Smooth muscle cell (in vitro differentiated cells): ENCODE results near the gene NPAS2. TPM values are rescaled to one million over a fixed set of nuclear protein-coding genes. Genes with fewer than 3 reads are reported as not detected.
A peak's percentile ranks its signal among the peaks of the same experiment; 100 is the strongest.

ENCODE experiments used
- DNase-seq: peaks from one replicate; lab custom pipeline; 2025; ENCODE audit not compliant: unreplicated experiment; lab: John Stamatoyannopoulos, UW
- H2AFZ ChIP-seq: fragments of 200-600 bp; sonication (generic); 2 replicates; pipeline ENCODE4 v1.6.0; 2016; ENCODE audit warnings: antibody characterized with exemption, low read depth, mild to moderate bottlenecking
- H3F3A ChIP-seq: fragments of 200-600 bp; sonication (generic); 2 replicates; pipeline ENCODE4 v1.6.0; 2017; ENCODE audit warnings: antibody characterized with exemption, low read depth
- H3K27ac ChIP-seq: fragments of 200-600 bp; sonication (generic); 2 replicates; pipeline ENCODE4 v1.5.1; 2016; ENCODE audit warnings: low read depth, mild to moderate bottlenecking
- H3K27me3 ChIP-seq: fragments of 200-600 bp; sonication (generic); 2 replicates; pipeline ENCODE4 v1.6.1; 2016; ENCODE audit warnings: low read depth, mild to moderate bottlenecking
- H3K36me3 ChIP-seq: fragments of 200-600 bp; sonication (generic); 2 replicates; pipeline ENCODE4 v1.5.1; 2016; ENCODE audit warnings: low read depth
- H3K4me1 ChIP-seq: fragments of 200-600 bp; sonication (generic); 2 replicates; pipeline ENCODE4 v1.5.1; 2016; ENCODE audit warnings: low read depth
- H3K4me2 ChIP-seq: fragments of 200-600 bp; sonication (generic); 2 replicates; pipeline ENCODE4 v1.6.0; 2016; ENCODE audit warnings: mild to moderate bottlenecking
- H3K4me3 ChIP-seq: fragments of 200-600 bp; sonication (generic); 2 replicates; pipeline ENCODE4 v1.5.1; 2016; ENCODE audit warnings: mild to moderate bottlenecking
- H3K79me2 ChIP-seq: fragments of 200-600 bp; sonication (generic); 2 replicates; pipeline ENCODE4 v1.6.0; 2016; ENCODE audit warnings: low read depth, mild to moderate bottlenecking
- H3K9ac ChIP-seq: fragments of 200-600 bp; sonication (generic); 2 replicates; pipeline ENCODE4 v1.6.0; 2016; ENCODE audit warnings: low read depth
- H3K9me3 ChIP-seq: fragments of 200-600 bp; sonication (generic); replicated peaks from 2 replicates; pipeline ENCODE4 v1.5.1; 2016; ENCODE audit warnings: low read depth
- H4K20me1 ChIP-seq: fragments of 200-600 bp; sonication (generic); 2 replicates; pipeline ENCODE4 v1.6.0; 2016; ENCODE audit warnings: low read depth
- CTCF ChIP-seq: fragments of 200-600 bp; sonication (generic); IDR thresholded peaks from 2 replicates; pipeline ENCODE4 v1.5.1; 2017; ENCODE audit warnings: borderline replicate concordance, mild to moderate bottlenecking, antibody characterized with exemption; ENCODE audit not compliant: insufficient read depth, poor library complexity, severe bottlenecking
- WGBS: methylation state at CpG from one replicate; pipeline ENCODE4 v1.1.7; 2016; ENCODE audit warnings: low lambda C conversion rate; 5-methylcytosine and 5-hydroxymethylcytosine counted together
- polyA plus RNA-seq: library from polyadenylated mRNA; unstranded; fragments of >200 nt; fragmentation: Nextera tagmentation; extraction: Ambion mirVana; gene quantifications from 2 replicates; pipeline ENCODE4 v1.2.1, GENCODE V29; 2016
- total RNA-seq: library from RNA; depleted of rRNA; stranded (reverse); fragments of >200 nt; gene quantifications from 2 replicates; pipeline ENCODE4 v1.2.3, GENCODE V29; 2014

Gene NPAS2
- total and polyA plus RNA-seq, 2 experiments from 2014 or later = 20.2 to 20.7 TPM

GRCh38 chr2:100799686-100800085, 20.3 kb upstream of the NPAS2 start:
- Histone ChIP-seq H3K36me3 (no peaks in the 10 kb centered on the region), H3K79me2 (no peaks in the 10 kb centered on the region), H3F3A (peaks cover 10% of the 10 kb centered on the region), H3K4me2 (no peak overlapping the region), H3K9me3 (no peaks in the 10 kb centered on the region), H3K4me3 (no peak overlapping the region), H3K4me1 (no peaks in the 10 kb centered on the region), H2AFZ (no peak overlapping the region), H3K27me3 (no peaks in the 10 kb centered on the region), H3K27ac (no peak overlapping the region), H4K20me1 (no peaks in the 10 kb centered on the region), H3K9ac (no peak overlapping the region)
- no peak for TF ChIP-seq CTCF
- 96% methylated on average over 5 of the region's 5 CpGs for WGBS
- DNase-seq = no peak

- H4K20me1 ChIP-seq = no peaks in the 10 kb centered on the region
- H3K9me3 ChIP-seq = no peaks in the 10 kb centered on the region
- no peaks in the 10 kb centered on the region for H3K4me1 ChIP-seq
- no peak for TF ChIP-seq CTCF
- H3K27me3 ChIP-seq = peaks cover 3% of the 10 kb centered on the region
- no peaks in the 10 kb centered on the region for H3K79me2 ChIP-seq
- H3K4me3 ChIP-seq = no peak overlapping the region
- WGBS = 54% methylated on average over 2 of the region's 2 CpGs
- no peak overlapping the region for H3K4me2 ChIP-seq
- H3K27ac ChIP-seq = peak overlapping the region; percentile 78
- H3K9ac ChIP-seq = no peak overlapping the region
- peaks cover 10% of the 10 kb centered on the region for H3F3A ChIP-seq
- H3K36me3 ChIP-seq = no peaks in the 10 kb centered on the region
- no peak overlapping the region for H2AFZ ChIP-seq
- DNase-seq = no peak
Measured at GRCh38 chr2:100800915-100801314, 19.0 kb upstream of the NPAS2 start.

- Histone ChIP-seq H2AFZ (no peak overlapping the region), H3K27me3 (peaks cover 3% of the 10 kb centered on the region), H3K27ac (peak overlapping the region; percentile 78)
Measured at GRCh38 chr2:100801402-100801801, 18.5 kb upstream of the NPAS2 start.

More at GRCh38 chr2:100801402-100801801, 18.5 kb upstream of the NPAS2 start:
- no peak for TF ChIP-seq CTCF
- H4K20me1 ChIP-seq = no peaks in the 10 kb centered on the region
- DNase-seq = no peak
- peak overlapping the region; percentile 14 for H3K4me2 ChIP-seq
- no peaks in the 10 kb centered on the region for H3K36me3 ChIP-seq
- 81% methylated on average over 1 of the region's 1 CpG for WGBS
- peaks cover 10% of the 10 kb centered on the region for H3F3A ChIP-seq
- no peaks in the 10 kb centered on the region for H3K4me1 ChIP-seq
- H3K4me3 ChIP-seq = no peak overlapping the region
- H3K79me2 ChIP-seq = no peaks in the 10 kb centered on the region
- no peaks in the 10 kb centered on the region for H3K9me3 ChIP-seq
- H3K9ac ChIP-seq = peak overlapping the region; percentile 43
